ENCODE results near the gene EXOSC7.

DNA sequence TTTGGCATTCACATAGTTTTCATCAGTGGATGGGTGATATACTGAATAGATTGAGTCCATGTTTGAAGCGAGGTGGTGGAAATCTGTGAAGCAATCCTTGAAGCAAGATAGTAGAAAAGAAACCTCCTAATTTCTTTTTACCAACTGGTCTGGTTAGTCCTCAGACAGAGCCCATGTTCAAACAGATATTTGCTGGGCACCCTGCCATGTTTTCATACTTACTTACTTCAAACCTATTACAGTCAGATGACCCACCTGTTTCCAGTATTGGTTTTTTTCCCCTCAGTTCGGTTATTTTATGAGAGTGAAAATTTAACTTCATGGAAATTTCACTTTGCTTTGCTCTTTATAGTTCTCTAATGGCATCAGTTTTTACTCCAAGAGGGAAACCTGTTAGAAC lies 23.7 kb downstream of the EXOSC7 start:
- TF ChIP-seq, protein P1, sequence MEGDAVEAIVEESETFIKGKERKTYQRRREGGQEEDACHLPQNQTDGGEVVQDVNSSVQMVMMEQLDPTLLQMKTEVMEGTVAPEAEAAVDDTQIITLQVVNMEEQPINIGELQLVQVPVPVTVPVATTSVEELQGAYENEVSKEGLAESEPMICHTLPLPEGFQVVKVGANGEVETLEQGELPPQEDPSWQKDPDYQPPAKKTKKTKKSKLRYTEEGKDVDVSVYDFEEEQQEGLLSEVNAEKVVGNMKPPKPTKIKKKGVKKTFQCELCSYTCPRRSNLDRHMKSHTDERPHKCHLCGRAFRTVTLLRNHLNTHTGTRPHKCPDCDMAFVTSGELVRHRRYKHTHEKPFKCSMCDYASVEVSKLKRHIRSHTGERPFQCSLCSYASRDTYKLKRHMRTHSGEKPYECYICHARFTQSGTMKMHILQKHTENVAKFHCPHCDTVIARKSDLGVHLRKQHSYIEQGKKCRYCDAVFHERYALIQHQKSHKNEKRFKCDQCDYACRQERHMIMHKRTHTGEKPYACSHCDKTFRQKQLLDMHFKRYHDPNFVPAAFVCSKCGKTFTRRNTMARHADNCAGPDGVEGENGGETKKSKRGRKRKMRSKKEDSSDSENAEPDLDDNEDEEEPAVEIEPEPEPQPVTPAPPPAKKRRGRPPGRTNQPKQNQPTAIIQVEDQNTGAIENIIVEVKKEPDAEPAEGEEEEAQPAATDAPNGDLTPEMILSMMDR (IDR thresholded peaks at IDR 0.05 in 4 of 5, conservative IDR thresholded peaks at IDR 0.05 in 1 of 5) = no peak
- no peak for TF ChIP-seq POLR2A (IDR thresholded peaks at IDR 0.05)
